K562 (cell line): ENCODE data around the gene EXT2. TPM values are rescaled to one million over a fixed set of nuclear protein-coding genes. Genes with fewer than 3 reads are reported as not detected.
A peak's percentile ranks its signal among the peaks of the same experiment; 100 is the strongest.

Experiments used
- HEY1 ChIP-seq: fragments of 250-450 bp; sonication (Bioruptor Pico); IDR thresholded peaks from 2 replicates; pipeline ENCODE4 v1.5.0; 2020; ENCODE audit warnings: mild to moderate bottlenecking, moderate library complexity, borderline replicate concordance
- JUNB ChIP-seq: fragments of 450-650 bp; formaldehyde crosslinking; conservative IDR thresholded peaks from 2 replicates; pipeline ENCODE4 v1.4.0; 2020; ENCODE audit warnings: mild to moderate bottlenecking
- KLF16 ChIP-seq: IDR thresholded peaks from 2 replicates; pipeline ENCODE4 v1.6.1; 2016; ENCODE audit warnings: antibody characterized with exemption
- POLR2G ChIP-seq: fragments of 200-400 bp; formaldehyde crosslinking; IDR thresholded peaks from 2 replicates; pipeline ENCODE4 v1.6.1; 2017; ENCODE audit warnings: low read depth, mild to moderate bottlenecking, antibody characterized with exemption, low read length, moderate library complexity
- RFX1 ChIP-seq: fragments of 450-650 bp; IDR thresholded peaks from 2 replicates; pipeline ENCODE4 v1.6.1; 2016; ENCODE audit warnings: mild to moderate bottlenecking, moderate library complexity
- TARDBP ChIP-seq: fragments of 450-650 bp; IDR thresholded peaks from 2 replicates; pipeline ENCODE4 v1.6.1; 2016
- ZFP36 ChIP-seq: fragments of 150-350 bp; IDR thresholded peaks from 2 replicates; pipeline ENCODE4 v1.6.1; 2018; ENCODE audit warnings: low read length, low read depth; ENCODE audit not compliant: partially characterized antibody
- ZFPM2 ChIP-seq: fragments of 250-450 bp; sonication (Bioruptor Pico); IDR thresholded peaks from 2 replicates; pipeline ENCODE4 v1.5.1; 2022; ENCODE audit warnings: mild to moderate bottlenecking
- ZNF212 ChIP-seq: fragments of 450-650 bp; formaldehyde crosslinking; IDR thresholded peaks from 2 replicates; pipeline ENCODE4 v1.4.0; 2020; ENCODE audit warnings: mild to moderate bottlenecking
- ZNF217 ChIP-seq: sonication (generic); formaldehyde crosslinking; IDR thresholded peaks from 2 replicates; pipeline ENCODE4 v1.8.0; 2022; ENCODE audit warnings: mild to moderate bottlenecking, missing genetic modification reagents
- ZNF384 ChIP-seq: IDR thresholded peaks from 2 replicates; pipeline ENCODE4 v1.6.1; 2012; ENCODE audit warnings: low read depth, low read length, improper control_type of control experiment
- polyA plus RNA-seq, 8 experiments: library from polyadenylated mRNA; depleted of rRNA in 4 of 8; stranded (reverse) in 5 of 8; unstranded in 3 of 8; fragments of >200 nt; fragmentation: Nextera tagmentation in 2 of 8; fragmentation: Illumina TruSeq in 1 of 8; extraction: Ambion mirVana in 2 of 8; extraction: Trizol in 1 of 8; gene quantifications; 2 replicates each; pipeline versions ENCODE4 v1.2.1 to v1.2.3, GENCODE V29; 2011 to 2014; ENCODE audit warnings: inconsistent platforms in 1 of 8, missing spikeins in 1 of 8
- total RNA-seq, 7 experiments: library from RNA; depleted of rRNA in 6 of 7; stranded (reverse); fragments of >200 nt in 6 of 7; fragmentation: Illumina TruSeq in 2 of 7; extraction: Trizol in 2 of 7; gene quantifications; 2 replicates each; pipeline versions ENCODE4 v1.2.1 to v1.2.3, GENCODE V29; 2011 to 2021; ENCODE audit warnings: low replicate concordance in 1 of 7
- TF ChIP-seq, protein P1 (sequence below): sonication (generic); formaldehyde crosslinking; IDR thresholded peaks from 2 replicates; pipeline ENCODE4 v1.8.0; 2023; ENCODE audit warnings: missing genetic modification reagents, mild to moderate bottlenecking, borderline replicate concordance
- TF ChIP-seq, protein P2 (sequence below): fragments of 450-650 bp; formaldehyde crosslinking; IDR thresholded peaks from 2 replicates; pipeline ENCODE4 v1.4.0; 2020; ENCODE audit warnings: mild to moderate bottlenecking, moderate library complexity
- TF ChIP-seq, protein P3 (sequence below): sonication (generic); formaldehyde crosslinking; IDR thresholded peaks from 2 replicates; pipeline ENCODE4 v1.8.0; 2022; ENCODE audit warnings: mild to moderate bottlenecking, low read depth, missing genetic modification reagents
- TF ChIP-seq, protein P4 (sequence below), 2 experiments: fragments of 450-650 bp in 1 of 2; sonication (generic) in 1 of 2; formaldehyde crosslinking in 1 of 2; IDR thresholded peaks in 1 of 2; conservative IDR thresholded peaks in 1 of 2; 2 replicates each; pipeline versions ENCODE4 v1.6.1 to v1.8.1; 2016 to 2023; ENCODE audit warnings: mild to moderate bottlenecking in 2 of 2, moderate library complexity in 2 of 2, inconsistent platforms in 1 of 2, missing genetic modification reagents in 1 of 2
- TF ChIP-seq, protein P5 (sequence below): fragments of 250-450 bp; sonication (Bioruptor Pico); IDR thresholded peaks from 2 replicates; pipeline ENCODE4 v1.9.0; 2021; ENCODE audit warnings: mild to moderate bottlenecking, inconsistent platforms

The EXT2 gene
- total and polyA plus RNA-seq, 9 of the 15 experiments (the other 6 are each of a cell fraction or from before 2014, with no cell fraction given): 7.5 to 52.1 (median 38.1) TPM

DNA sequence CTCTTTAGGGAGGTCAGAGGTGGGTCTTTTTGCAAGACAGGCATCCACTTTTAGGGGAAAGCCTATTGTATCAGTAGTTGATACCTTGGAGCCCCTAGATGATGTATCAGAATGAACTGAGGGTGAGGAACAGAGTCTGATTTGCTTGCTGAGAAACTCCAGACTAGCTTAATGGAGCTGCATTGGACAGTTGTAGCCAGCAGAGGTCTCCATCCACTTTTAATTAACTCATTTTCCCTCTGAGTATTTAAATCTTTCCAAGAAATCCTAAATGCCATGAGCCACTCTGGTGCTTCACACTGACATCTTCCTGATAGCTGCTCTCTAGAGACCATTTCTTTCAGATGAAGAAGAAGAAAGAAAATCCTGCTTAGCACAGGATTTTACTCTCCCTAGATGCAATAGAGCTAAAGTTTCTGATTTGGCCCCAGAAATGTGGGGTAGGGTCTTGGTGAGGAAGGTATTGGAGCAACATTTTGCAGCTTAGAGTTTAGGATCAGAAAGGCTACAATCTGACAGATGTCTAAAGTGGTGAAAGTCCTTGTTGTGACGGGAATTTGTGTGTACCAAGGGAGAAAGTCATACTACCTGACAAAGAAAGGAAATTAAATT, 38.0 kb downstream of the EXT2 start (continued):
- no peak for TF ChIP-seq JUNB (CRISPR knock-in tag)
- no peak for TF ChIP-seq ZFP36
- TF ChIP-seq TARDBP: no peak
- TF ChIP-seq, protein P1, sequence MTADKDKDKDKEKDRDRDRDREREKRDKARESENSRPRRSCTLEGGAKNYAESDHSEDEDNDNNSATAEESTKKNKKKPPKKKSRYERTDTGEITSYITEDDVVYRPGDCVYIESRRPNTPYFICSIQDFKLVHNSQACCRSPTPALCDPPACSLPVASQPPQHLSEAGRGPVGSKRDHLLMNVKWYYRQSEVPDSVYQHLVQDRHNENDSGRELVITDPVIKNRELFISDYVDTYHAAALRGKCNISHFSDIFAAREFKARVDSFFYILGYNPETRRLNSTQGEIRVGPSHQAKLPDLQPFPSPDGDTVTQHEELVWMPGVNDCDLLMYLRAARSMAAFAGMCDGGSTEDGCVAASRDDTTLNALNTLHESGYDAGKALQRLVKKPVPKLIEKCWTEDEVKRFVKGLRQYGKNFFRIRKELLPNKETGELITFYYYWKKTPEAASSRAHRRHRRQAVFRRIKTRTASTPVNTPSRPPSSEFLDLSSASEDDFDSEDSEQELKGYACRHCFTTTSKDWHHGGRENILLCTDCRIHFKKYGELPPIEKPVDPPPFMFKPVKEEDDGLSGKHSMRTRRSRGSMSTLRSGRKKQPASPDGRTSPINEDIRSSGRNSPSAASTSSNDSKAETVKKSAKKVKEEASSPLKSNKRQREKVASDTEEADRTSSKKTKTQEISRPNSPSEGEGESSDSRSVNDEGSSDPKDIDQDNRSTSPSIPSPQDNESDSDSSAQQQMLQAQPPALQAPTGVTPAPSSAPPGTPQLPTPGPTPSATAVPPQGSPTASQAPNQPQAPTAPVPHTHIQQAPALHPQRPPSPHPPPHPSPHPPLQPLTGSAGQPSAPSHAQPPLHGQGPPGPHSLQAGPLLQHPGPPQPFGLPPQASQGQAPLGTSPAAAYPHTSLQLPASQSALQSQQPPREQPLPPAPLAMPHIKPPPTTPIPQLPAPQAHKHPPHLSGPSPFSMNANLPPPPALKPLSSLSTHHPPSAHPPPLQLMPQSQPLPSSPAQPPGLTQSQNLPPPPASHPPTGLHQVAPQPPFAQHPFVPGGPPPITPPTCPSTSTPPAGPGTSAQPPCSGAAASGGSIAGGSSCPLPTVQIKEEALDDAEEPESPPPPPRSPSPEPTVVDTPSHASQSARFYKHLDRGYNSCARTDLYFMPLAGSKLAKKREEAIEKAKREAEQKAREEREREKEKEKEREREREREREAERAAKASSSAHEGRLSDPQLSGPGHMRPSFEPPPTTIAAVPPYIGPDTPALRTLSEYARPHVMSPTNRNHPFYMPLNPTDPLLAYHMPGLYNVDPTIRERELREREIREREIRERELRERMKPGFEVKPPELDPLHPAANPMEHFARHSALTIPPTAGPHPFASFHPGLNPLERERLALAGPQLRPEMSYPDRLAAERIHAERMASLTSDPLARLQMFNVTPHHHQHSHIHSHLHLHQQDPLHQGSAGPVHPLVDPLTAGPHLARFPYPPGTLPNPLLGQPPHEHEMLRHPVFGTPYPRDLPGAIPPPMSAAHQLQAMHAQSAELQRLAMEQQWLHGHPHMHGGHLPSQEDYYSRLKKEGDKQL (CRISPR knock-in tag): no peak
- no peak for TF ChIP-seq ZFPM2
- TF ChIP-seq POLR2G: no peak
- TF ChIP-seq, protein P2, sequence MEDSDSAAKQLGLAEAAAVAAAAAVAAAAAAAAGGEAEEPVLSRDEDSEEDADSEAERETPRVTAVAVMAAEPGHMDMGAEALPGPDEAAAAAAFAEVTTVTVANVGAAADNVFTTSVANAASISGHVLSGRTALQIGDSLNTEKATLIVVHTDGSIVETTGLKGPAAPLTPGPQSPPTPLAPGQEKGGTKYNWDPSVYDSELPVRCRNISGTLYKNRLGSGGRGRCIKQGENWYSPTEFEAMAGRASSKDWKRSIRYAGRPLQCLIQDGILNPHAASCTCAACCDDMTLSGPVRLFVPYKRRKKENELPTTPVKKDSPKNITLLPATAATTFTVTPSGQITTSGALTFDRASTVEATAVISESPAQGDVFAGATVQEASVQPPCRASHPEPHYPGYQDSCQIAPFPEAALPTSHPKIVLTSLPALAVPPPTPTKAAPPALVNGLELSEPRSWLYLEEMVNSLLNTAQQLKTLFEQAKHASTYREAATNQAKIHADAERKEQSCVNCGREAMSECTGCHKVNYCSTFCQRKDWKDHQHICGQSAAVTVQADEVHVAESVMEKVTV: peak; percentile 35; the same call in 1 of the 2 replicates
- TF ChIP-seq, protein P3, sequence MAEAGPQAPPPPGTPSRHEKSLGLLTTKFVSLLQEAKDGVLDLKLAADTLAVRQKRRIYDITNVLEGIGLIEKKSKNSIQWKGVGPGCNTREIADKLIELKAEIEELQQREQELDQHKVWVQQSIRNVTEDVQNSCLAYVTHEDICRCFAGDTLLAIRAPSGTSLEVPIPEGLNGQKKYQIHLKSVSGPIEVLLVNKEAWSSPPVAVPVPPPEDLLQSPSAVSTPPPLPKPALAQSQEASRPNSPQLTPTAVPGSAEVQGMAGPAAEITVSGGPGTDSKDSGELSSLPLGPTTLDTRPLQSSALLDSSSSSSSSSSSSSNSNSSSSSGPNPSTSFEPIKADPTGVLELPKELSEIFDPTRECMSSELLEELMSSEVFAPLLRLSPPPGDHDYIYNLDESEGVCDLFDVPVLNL (CRISPR knock-in tag): no peak
- TF ChIP-seq ZNF212 (CRISPR knock-in tag): no peak
- peak; percentile 16; the same call in 1 of the 2 replicates for TF ChIP-seq KLF16
- TF ChIP-seq ZNF384: no peak
- no peak for TF ChIP-seq ZNF217 (CRISPR knock-in tag)
- TF ChIP-seq HEY1: no peak
- TF ChIP-seq, protein P4, sequence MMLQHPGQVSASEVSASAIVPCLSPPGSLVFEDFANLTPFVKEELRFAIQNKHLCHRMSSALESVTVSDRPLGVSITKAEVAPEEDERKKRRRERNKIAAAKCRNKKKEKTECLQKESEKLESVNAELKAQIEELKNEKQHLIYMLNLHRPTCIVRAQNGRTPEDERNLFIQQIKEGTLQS (IDR thresholded peaks at IDR 0.05): no peak
- TF ChIP-seq, protein P4 (CRISPR knock-in tag; conservative IDR thresholded peaks at IDR 0.05): no peak
- TF ChIP-seq RFX1: no peak
- TF ChIP-seq, protein P5, sequence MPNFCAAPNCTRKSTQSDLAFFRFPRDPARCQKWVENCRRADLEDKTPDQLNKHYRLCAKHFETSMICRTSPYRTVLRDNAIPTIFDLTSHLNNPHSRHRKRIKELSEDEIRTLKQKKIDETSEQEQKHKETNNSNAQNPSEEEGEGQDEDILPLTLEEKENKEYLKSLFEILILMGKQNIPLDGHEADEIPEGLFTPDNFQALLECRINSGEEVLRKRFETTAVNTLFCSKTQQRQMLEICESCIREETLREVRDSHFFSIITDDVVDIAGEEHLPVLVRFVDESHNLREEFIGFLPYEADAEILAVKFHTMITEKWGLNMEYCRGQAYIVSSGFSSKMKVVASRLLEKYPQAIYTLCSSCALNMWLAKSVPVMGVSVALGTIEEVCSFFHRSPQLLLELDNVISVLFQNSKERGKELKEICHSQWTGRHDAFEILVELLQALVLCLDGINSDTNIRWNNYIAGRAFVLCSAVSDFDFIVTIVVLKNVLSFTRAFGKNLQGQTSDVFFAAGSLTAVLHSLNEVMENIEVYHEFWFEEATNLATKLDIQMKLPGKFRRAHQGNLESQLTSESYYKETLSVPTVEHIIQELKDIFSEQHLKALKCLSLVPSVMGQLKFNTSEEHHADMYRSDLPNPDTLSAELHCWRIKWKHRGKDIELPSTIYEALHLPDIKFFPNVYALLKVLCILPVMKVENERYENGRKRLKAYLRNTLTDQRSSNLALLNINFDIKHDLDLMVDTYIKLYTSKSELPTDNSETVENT (CRISPR knock-in tag): no peak
